Ovary (tissue), 10 donors: ENCODE measurements around the gene HOXD9. TPM values are rescaled to one million over a fixed set of nuclear protein-coding genes. Genes with fewer than 3 reads are reported as not detected.
A peak's percentile ranks its signal among the peaks of the same experiment; 100 is the strongest.

Experiments used
- DNase-seq, 5 donors: peaks; one replicate each; pipeline ENCODE4 v3.0.0-alpha.2; 2019 to 2020
- H3K27ac ChIP-seq, 2 donors: fragments of 200-600 bp; one replicate each; pipeline versions ENCODE4 v1.5.1 to v1.8.0; 2019 to 2022
- H3K27me3 ChIP-seq: fragments of 200-600 bp; one replicate; pipeline ENCODE4 v1.8.0; 2022
- H3K36me3 ChIP-seq: fragments of 200-600 bp; sonication (generic); one replicate; pipeline ENCODE4 v1.5.1; 2019
- H3K4me1 ChIP-seq: one replicate; pipeline ENCODE4 v1.8.1; 2013; ENCODE audit warnings: mild to moderate bottlenecking, moderate library complexity; ENCODE audit not compliant: insufficient read depth
- H3K4me3 ChIP-seq: fragments of 200-600 bp; sonication (generic); one replicate; pipeline ENCODE4 v1.5.1; 2017
- H3K9me3 ChIP-seq, 2 donors: fragments of 200-600 bp in 1 of 2; sonication (generic) in 1 of 2; one replicate each; pipeline versions ENCODE4 v1.5.1 to v1.8.1; 2013 to 2019; ENCODE audit warnings: mild to moderate bottlenecking in 1 of 2, moderate library complexity in 1 of 2
- EP300 ChIP-seq: sonication (generic); formaldehyde crosslinking; IDR thresholded peaks from one replicate; pipeline ENCODE4 v1.6.1; 2017; ENCODE audit warnings: antibody characterized with exemption
- POLR2A ChIP-seq: fragments of 450-650 bp; IDR thresholded peaks from one replicate; pipeline ENCODE4 v1.6.1; 2017; ENCODE audit warnings: antibody characterized with exemption, mild to moderate bottlenecking, moderate library complexity
- WGBS, 3 donors: extraction: QIAGEN DNeasy Blood & Tissue Kit in 1 of 3; methylation state at CpG; one replicate each; pipeline versions ENCODE4 v1.1.5 to v1.1.7; 2013 to 2017; 5-methylcytosine and 5-hydroxymethylcytosine counted together
- intact Hi-C, 4 donors: fragments of 100-400 bp; cut with DNase I; formaldehyde crosslinking; loops; one replicate each; pipeline versions ENCODE4 v1.11.0 to v1.15.1; 2022 to 2023
- long read RNA-seq, 3 donors: library from polyadenylated mRNA in 2 of 3; unstranded in 2 of 3; transcript quantifications; one replicate each; pipeline ENCODE4 v2.0.0 and lab custom pipeline, GENCODE V29; 2021 to 2026
- polyA plus RNA-seq, 2 donors: library from polyadenylated mRNA; stranded (reverse); fragments of 200-250 nt in 1 of 2; fragments of 350-450 nt in 1 of 2; fragmentation: Illumina TruSeq in 1 of 2; extraction: RNeasy Lipid Tissue Mini Kit (QIAGEN cat#74804) in 1 of 2; gene quantifications; one replicate each; pipeline ENCODE4 v1.2.3, GENCODE V29; 2013 to 2014
- total RNA-seq, 7 donors: library from RNA; depleted of rRNA in 2 of 7; stranded (reverse); fragments of >200 nt in 2 of 7; fragmentation: NEBNext Ultra II Directional in 3 of 7; extraction: Animal tissue kit (Norgen Biotek cat#: 25700) in 3 of 7; gene quantifications; one replicate each; pipeline versions ENCODE4 v1.1.0 to v1.2.4, GENCODE V29; 2016 to 2023
- TF ChIP-seq, protein P1 (sequence below), 3 donors: fragments of 450-650 bp in 2 of 3; fragments of 200-600 bp in 1 of 3; IDR thresholded peaks; one replicate each; pipeline versions ENCODE4 v1.5.1 to v1.8.0; 2016 to 2022; ENCODE audit warnings: antibody characterized with exemption in 3 of 3, mild to moderate bottlenecking in 1 of 3
- donor health status: DM: no; HTN: no; CAD: no; lungs with moderate emphysema.
- donor health status: DM: no; HTN: no; CAD: no.
- donor health status: Bipolar disorder and iron deficiency.
- donor health status: DM: yes; HTN: yes; CAD: no.
- donor health status: DM: no; HTN: no; CAD: no.
- donor health status: DM: yes; HTN: yes; CAD: no.

The HOXD9 gene
- 10 to 100 TPM in 6 of 7 donors, 1 to 10 TPM in 1; 9.7 to 20.6 (median 12.8) TPM for total RNA-seq
- polyA plus RNA-seq, result 10 to 100 TPM; 11.7 to 13.0 TPM
- long read RNA-seq, donor 1, transcript HOXD9-201 (2 exons, 1,870 nt), result major isoform, 13 of 13 reads
- long read RNA-seq, donor 1, partial matches to known transcripts, result 0 of 13 reads
- long read RNA-seq, donor 1, other reads (novel, unspliced or antisense), result 0 of 13 reads
- long read RNA-seq, donor 2, transcript HOXD9-201 (2 exons, 1,870 nt), result major isoform, 22 of 22 reads
- long read RNA-seq, donor 2, partial matches to known transcripts, result 0 of 22 reads
- long read RNA-seq, donor 2, other reads (novel, unspliced or antisense), result 0 of 22 reads
- long read RNA-seq, donor 3, transcript HOXD9-201 (2 exons, 1,870 nt), result major isoform, 26 of 28 reads
- long read RNA-seq, donor 3, partial matches to known transcripts, result 0 of 28 reads
- long read RNA-seq, donor 3, other reads (novel, unspliced or antisense), result 2 of 28 reads

DNA sequence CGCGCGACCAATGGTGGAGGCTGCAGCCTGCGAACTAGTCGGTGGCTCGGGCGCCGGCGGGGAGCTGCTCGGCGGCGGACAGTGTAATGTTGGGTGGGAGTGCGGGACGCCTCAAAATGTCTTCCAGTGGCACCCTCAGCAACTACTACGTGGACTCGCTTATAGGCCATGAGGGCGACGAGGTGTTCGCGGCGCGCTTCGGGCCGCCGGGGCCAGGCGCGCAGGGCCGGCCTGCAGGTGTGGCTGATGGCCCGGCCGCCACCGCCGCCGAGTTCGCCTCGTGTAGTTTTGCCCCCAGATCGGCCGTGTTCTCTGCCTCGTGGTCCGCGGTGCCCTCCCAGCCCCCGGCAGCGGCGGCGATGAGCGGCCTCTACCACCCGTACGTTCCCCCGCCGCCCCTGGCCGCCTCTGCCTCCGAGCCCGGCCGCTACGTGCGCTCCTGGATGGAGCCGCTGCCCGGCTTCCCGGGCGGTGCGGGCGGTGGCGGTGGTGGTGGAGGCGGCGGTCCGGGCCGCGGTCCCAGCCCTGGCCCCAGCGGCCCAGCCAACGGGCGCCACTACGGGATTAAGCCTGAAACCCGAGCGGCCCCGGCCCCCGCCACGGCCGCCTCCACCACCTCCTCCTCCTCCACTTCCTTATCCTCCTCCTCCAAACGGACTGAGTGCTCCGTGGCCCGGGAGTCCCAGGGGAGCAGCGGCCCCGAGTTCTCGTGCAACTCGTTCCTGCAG, at the start of gene HOXD9:
HOXD9 (plus strand) TSS at position 37 of the 728 bp plus-strand sequence; CDS start at position 87, 50 bp downstream.
- peak within 1 kb of the TSS; percentile 76 for H3K4me3 ChIP-seq
- intact Hi-C loops, result loop anchor here in 1 of 4 donors (5.0 to 10.0 kb wide), 2 partner anchors 692 to 1089 kb away; partner anchors contain the start of gene HNRNPA3
- H3K27me3 ChIP-seq, result no peaks in the 10 kb centered on the region
- peak within 1 kb of the TSS; percentile 87 to 92 for H3K27ac ChIP-seq
- TF ChIP-seq POLR2A, result peak; percentile 68
- TF ChIP-seq EP300, result no peak
- DNase-seq, result peak; percentile 82 to 89 (median 87)
- H3K36me3 ChIP-seq, result no peaks in the 10 kb centered on the region
- H3K4me1 ChIP-seq, result no peaks in the 10 kb centered on the region
- 0 to 2% (median 0%) methylated on average over 70 to 84 of the region's 84 CpGs for WGBS, 3 donors
- H3K9me3 ChIP-seq, result no peaks in the 10 kb centered on the region

DNA sequence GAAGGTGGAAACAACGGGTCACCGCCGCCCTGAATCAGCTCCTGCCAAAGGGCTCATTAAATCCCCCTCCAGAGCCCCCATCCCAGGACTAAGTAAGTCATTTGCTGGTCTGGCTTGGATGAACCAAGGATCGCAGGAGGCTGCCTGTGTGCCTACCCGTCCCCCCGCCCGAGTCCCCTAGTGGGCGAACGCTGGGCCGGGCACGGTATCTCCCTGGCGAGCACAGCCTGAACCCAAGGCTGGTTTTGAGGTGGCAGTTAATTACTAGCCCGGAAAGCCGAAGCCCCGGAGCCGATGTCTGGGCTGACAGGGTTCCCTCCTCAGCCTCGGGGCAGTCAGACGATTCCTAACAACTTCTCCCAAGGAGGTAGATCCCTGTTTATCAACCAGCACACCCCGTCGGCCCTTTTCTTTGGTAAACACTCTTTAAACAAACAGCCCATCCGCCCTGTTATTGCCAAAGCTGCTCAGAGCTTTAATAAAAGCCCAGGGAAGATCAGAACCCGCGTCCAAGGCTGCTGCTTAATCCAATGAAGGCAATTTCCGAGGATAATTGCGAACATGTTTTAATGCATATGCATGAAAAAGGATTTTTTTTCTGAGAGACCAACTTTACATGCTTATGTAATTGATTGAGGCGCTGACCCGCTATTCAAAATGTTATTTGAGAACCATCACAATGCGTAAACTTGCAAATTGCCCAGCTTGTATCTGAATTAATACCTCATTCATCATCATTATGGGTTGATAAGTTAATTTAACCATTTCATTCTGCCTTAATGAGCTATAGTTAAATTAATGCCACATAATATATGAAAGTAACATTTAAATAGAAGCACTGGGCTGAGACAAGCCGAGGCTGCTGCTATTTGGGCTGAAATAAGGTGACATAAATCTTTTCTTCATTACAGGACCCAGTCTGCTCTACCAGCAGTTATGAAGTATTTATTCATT, 49.3 kb upstream of the HOXD9 start:
- no peak overlapping the region for H3K4me3 ChIP-seq
- intact Hi-C loops, result loop anchor here in 1 of 4 donors (10.0 kb wide), 1 partner anchor 388 kb away; no protein-coding TSS in a partner anchor
- H3K27me3 ChIP-seq, result peaks cover 6% of the 10 kb centered on the region
- 9 to 12% (median 9%) methylated on average over 29 of the region's 29 CpGs for WGBS, 3 donors
- TF ChIP-seq EP300, result no peak
- TF ChIP-seq, protein P1, sequence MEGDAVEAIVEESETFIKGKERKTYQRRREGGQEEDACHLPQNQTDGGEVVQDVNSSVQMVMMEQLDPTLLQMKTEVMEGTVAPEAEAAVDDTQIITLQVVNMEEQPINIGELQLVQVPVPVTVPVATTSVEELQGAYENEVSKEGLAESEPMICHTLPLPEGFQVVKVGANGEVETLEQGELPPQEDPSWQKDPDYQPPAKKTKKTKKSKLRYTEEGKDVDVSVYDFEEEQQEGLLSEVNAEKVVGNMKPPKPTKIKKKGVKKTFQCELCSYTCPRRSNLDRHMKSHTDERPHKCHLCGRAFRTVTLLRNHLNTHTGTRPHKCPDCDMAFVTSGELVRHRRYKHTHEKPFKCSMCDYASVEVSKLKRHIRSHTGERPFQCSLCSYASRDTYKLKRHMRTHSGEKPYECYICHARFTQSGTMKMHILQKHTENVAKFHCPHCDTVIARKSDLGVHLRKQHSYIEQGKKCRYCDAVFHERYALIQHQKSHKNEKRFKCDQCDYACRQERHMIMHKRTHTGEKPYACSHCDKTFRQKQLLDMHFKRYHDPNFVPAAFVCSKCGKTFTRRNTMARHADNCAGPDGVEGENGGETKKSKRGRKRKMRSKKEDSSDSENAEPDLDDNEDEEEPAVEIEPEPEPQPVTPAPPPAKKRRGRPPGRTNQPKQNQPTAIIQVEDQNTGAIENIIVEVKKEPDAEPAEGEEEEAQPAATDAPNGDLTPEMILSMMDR (IDR thresholded peaks at IDR 0.05), result no peak
- H3K9me3 ChIP-seq, result no peaks in the 10 kb centered on the region
- H3K36me3 ChIP-seq, result no peaks in the 10 kb centered on the region
- no peaks in the 10 kb centered on the region for H3K4me1 ChIP-seq
- no peak for DNase-seq
- no peak overlapping the region for H3K27ac ChIP-seq

GRCh38 chr2:176074919-176075425, 47.5 kb upstream of the HOXD9 start:
- TF ChIP-seq POLR2A (no peak), EP300 (no peak)
- TF ChIP-seq, protein P1 (IDR thresholded peaks at IDR 0.05), result no peak
- Histone ChIP-seq H3K36me3 (no peaks in the 10 kb centered on the region), H3K27ac (no peak overlapping the region), H3K4me1 (no peaks in the 10 kb centered on the region), H3K27me3 (peaks cover 9% of the 10 kb centered on the region), H3K9me3 (no peaks in the 10 kb centered on the region), H3K4me3 (no peak overlapping the region)
- intact Hi-C loops, result loop anchor here in 1 of 4 donors (10.0 kb wide), 1 partner anchor 390 kb away; no protein-coding TSS in a partner anchor
- DNase-seq, result no peak
- 39 to 42% (median 42%) methylated on average over 7 of the region's 7 CpGs for WGBS, 3 donors

DNA sequence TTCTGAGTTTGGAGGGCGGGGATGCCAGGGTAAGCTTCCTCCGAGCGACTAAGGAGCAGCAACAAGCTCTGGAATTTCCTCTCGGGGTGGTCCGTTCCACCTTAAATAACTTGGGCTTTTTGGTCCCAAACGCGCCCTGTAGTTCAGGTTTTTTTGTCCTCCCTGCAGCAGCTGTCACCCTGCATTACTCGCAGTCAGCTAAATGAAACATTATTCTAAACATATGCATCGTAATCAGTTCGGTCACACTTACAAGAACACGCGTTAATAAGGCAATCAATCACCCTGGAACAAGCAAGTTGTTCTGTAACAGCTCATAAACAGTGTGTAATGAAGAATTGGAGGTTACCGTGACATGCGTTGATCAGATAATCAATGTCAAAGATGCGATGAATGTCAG, 47.0 kb upstream of the HOXD9 start:
- Histone ChIP-seq H3K4me3 (no peak overlapping the region), H3K27ac (no peak overlapping the region), H3K9me3 (no peaks in the 10 kb centered on the region), H3K4me1 (peaks cover 1% of the 10 kb centered on the region), H3K36me3 (no peaks in the 10 kb centered on the region), H3K27me3 (peaks cover 10% of the 10 kb centered on the region)
- WGBS, 3 donors, result 12 to 14% (median 12%) methylated on average over 15 of the region's 15 CpGs
- intact Hi-C loops, result loop anchor here in 1 of 4 donors (10.0 kb wide), 1 partner anchor 391 kb away; no protein-coding TSS in a partner anchor
- DNase-seq, result no peak
- TF ChIP-seq POLR2A (no peak), EP300 (no peak)
- TF ChIP-seq, protein P1 (IDR thresholded peaks at IDR 0.05), result no peak
